Small intestine (tissue), 7 donors: ENCODE data around the gene CCDC92B. TPM values are rescaled to one million over a fixed set of nuclear protein-coding genes. Genes with fewer than 3 reads are reported as not detected.
"Not testable (repeated sequence)": the region's sequence is repeated elsewhere in the genome, so short reads cannot be mapped to it uniquely, and the experiment has no call there.

Experiments used
- DNase-seq, 2 donors: peaks; one replicate each; pipeline versions ENCODE4 v3.0.0 to v3.0.0-alpha.2; 2013
- FAIRE-seq: peaks from 2 replicates; lab custom pipeline; 2012; peaks lifted over from hg19 to GRCh38; lab: Jason Lieb, UNC
- H3K27ac ChIP-seq, 3 donors: one replicate each; pipeline ENCODE4 v1.5.1; 2013; ENCODE audit warnings: low read length in 2 of 3, mild to moderate bottlenecking in 2 of 3, control low read depth in 1 of 3, inconsistent platforms in 1 of 3, low read depth in 1 of 3, moderate library complexity in 1 of 3
- H3K27me3 ChIP-seq, 3 donors: one replicate each; pipeline ENCODE4 v1.6.1; 2013; ENCODE audit warnings: low read length in 3 of 3, inconsistent platforms in 1 of 3; ENCODE audit not compliant: control insufficient read depth in 3 of 3, insufficient read depth in 3 of 3
- H3K36me3 ChIP-seq, 3 donors: one replicate each; pipeline ENCODE4 v1.6.1; 2013; ENCODE audit warnings: low read length in 3 of 3, inconsistent platforms in 1 of 3, low read depth in 1 of 3, mild to moderate bottlenecking in 1 of 3, moderate library complexity in 1 of 3; ENCODE audit not compliant: control insufficient read depth in 3 of 3, insufficient read depth in 2 of 3
- H3K4me1 ChIP-seq, 3 donors: one replicate each; pipeline ENCODE4 v1.6.1; 2013; ENCODE audit warnings: low read length in 2 of 3, inconsistent platforms in 1 of 3, low read depth in 1 of 3, mild to moderate bottlenecking in 1 of 3, moderate library complexity in 1 of 3; ENCODE audit not compliant: control insufficient read depth in 3 of 3, insufficient read depth in 2 of 3
- H3K4me3 ChIP-seq, 3 donors: one replicate each; pipeline ENCODE4 v1.5.1; 2013; ENCODE audit warnings: low read length in 3 of 3, control low read depth in 1 of 3, inconsistent platforms in 1 of 3, low read depth in 1 of 3, mild to moderate bottlenecking in 1 of 3, moderate library complexity in 1 of 3
- H3K9me3 ChIP-seq, 2 donors: one replicate each; pipeline ENCODE4 v1.6.1; 2013; ENCODE audit warnings: low read depth in 1 of 2, low read length in 1 of 2; ENCODE audit not compliant: control insufficient read depth in 2 of 2, insufficient read depth in 1 of 2
- WGBS, 3 donors: extraction: QIAGEN DNeasy Blood & Tissue Kit; methylation state at CpG; one replicate each; pipeline ENCODE4 v1.1.7; 2013; 5-methylcytosine and 5-hydroxymethylcytosine counted together
- polyA plus RNA-seq, 4 donors: library from polyadenylated mRNA; stranded (reverse) in 3 of 4; unstranded in 1 of 4; fragments of 200-250 nt in 3 of 4; fragments of 120-200 nt in 1 of 4; gene quantifications; one replicate each; pipeline versions ENCODE4 v1.2.1 to v1.2.3, GENCODE V29; 2013
- donor health status: healthy with polysubstance abuse.
- donor health status: control.
- donor health status: control.
- donor health status: Bipolar disorder and iron deficiency.
- donor health status: healthy.

The CCDC92B gene
- polyA plus RNA-seq, 4 donors, result 0.22 to 1.2 (median 0.75) TPM; not detected in 1

DNA sequence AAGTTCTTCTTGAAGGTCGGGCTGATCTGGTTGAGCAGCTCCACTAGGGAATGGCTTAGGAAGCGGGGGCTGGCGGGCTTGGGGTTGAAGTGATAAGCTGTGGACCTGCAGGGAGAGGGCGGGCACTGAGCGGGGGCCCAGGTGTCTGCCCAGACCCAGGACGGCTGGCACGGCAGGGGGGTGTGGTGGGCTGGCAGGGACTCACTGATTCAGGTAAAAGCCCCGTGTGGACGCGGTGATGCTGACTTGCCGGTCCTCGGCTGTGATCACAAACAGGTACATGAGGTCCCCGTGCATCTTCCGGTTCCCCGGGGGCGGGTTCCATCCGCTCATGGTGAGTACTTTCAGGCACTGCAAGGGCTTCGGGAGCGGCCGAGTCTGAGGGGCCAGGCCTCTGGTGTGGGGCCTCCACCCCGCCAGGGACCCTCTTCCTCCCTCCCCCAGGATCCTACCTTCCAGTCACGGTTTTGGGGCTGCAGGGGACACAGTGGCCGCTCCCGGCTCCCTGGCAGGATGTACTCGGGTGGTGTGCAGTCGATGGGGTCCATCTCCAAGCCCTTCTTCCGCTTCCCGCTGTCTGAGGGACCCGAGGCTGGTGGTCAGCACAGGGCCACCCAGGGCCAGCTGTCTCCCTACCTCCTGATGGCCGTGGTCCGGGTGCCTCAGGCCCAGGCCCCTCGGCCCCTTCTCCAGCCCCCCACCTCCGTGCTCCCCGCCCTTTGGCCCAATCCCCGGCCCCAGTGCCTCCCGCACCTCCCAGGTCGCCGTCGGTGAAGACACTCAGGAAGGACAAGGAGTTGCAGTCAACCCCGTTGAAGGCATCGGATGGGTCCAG, 48.1 kb downstream of the CCDC92B start:
- Histone ChIP-seq H3K36me3 (peaks cover 19 to 98% (median 21%) of the 10 kb centered on the region in 3 donors), H3K27ac (no peak overlapping the region), H3K4me1 (no peaks in the 10 kb centered on the region), H3K4me3 (no peak overlapping the region), H3K27me3 (no peaks in the 10 kb centered on the region), H3K9me3 (no peaks in the 10 kb centered on the region)
- 90 to 93% (median 93%) methylated on average over 32 to 41 of the region's 41 CpGs for WGBS, 3 donors
- FAIRE-seq, result no peak
- no peak for DNase-seq

DNA sequence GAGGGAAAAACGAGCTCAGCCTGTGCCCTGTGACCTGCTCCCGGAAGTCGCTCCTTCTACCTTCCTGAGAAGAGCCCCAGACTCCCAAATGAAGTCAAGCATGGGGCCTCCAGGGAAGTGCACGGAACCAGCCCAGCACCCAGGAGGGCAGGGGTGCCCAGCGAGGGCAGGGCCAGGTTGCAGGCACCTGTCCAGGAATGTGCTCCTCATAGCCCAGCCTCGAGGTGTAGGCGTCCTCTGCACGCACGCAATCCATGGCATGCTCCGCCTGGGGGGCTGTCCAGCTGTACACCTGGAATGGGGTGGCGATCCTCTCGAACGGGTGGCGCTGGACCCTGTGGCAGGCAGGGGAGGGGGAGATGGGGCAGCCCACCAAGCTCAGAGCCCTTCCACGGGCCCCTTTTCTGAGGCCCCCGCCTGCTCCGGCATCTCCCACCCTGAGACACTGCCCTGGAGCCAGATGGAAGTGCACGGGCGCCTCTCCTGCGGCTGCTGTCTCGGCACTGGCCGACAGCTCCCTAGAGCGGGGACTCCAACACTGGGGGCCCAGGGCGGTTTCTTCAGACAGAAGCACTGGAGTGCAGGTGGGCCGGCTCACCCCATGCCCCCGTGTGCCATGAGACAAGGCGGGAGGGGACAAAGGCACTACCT, 48.8 kb downstream of the CCDC92B start:
- Histone ChIP-seq H3K9me3 (no peaks in the 10 kb centered on the region), H3K36me3 (peaks cover 24 to 98% (median 24%) of the 10 kb centered on the region in 3 donors), H3K4me3 (no peak overlapping the region), H3K27ac (no peak overlapping the region), H3K4me1 (no peaks in the 10 kb centered on the region), H3K27me3 (no peaks in the 10 kb centered on the region)
- FAIRE-seq, result no peak
- WGBS, 3 donors, result 88 to 93% (median 89%) methylated on average over 24 to 27 of the region's 27 CpGs
- DNase-seq, result no peak

DNA sequence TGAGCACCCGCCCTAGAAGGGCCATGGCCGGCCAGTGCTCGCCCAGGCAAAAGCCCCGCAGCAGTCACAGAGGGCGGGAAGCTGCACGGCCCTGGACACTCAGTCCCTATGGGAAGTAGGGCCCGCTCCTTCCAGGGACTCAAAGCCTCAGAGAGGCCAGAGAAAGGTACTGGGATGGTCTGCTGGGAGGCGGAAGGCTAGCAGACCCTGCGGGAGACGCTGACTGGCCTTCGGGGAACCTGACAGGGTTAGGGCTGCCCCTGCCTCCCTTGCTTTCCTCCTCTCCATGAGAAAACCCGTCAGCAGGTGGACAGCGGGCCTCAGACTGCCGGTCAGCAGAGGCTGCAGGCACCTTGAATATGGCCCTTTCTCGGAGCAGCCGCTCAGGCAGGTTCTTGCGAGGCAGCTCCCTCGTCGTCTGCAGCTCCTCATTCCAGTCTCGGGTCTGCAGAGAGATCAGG, 49.4 kb downstream of the CCDC92B start:
- WGBS, 3 donors, result 94 to 95% (median 94%) methylated on average over 18 to 20 of the region's 20 CpGs
- Histone ChIP-seq H3K27me3 (no peaks in the 10 kb centered on the region), H3K36me3 (peaks cover 24 to 99% (median 26%) of the 10 kb centered on the region in 3 donors), H3K4me1 (no peaks in the 10 kb centered on the region), H3K4me3 (no peak overlapping the region), H3K9me3 (no peaks in the 10 kb centered on the region), H3K27ac (no peak overlapping the region)
- no peak for FAIRE-seq
- no peak for DNase-seq

DNA sequence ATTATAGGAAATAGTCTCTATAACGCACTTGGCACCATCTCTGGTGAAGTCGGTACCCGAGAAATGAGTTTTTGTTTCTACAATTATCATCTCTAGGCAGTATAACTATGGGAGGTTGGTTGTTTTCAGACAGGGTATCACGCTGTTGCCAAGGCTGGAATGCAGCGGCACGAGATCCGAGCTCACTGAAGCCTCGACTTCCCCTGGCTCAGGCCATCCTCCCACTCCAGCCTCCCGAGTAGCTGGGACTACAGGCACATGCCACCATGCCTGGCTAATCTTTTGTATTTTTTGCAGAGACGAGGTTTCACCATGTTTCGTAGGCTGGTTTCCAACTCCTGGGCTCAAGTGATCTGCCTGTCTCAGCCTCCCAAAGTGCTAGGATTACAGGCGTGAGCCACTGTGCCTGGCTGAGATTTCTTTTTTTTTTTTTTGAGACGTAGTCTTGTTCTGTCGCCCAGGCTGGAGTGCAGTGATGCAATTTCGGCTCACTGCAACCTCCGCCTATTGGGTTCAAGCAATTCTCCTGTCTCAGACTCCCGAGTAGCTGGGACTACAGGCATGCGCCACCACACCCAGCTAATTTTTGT, 50.1 kb downstream of the CCDC92B start:
- not testable (repeated sequence) for H3K4me3 ChIP-seq, H3K9me3 ChIP-seq, FAIRE-seq, DNase-seq, H3K27ac ChIP-seq, H3K27me3 ChIP-seq, H3K4me1 ChIP-seq
- peaks cover 27 to 98% (median 33%) of the 10 kb centered on the region in 3 donors for H3K36me3 ChIP-seq
- 90 to 92% (median 92%) methylated on average over 18 of the region's 18 CpGs for WGBS, 3 donors

DNA sequence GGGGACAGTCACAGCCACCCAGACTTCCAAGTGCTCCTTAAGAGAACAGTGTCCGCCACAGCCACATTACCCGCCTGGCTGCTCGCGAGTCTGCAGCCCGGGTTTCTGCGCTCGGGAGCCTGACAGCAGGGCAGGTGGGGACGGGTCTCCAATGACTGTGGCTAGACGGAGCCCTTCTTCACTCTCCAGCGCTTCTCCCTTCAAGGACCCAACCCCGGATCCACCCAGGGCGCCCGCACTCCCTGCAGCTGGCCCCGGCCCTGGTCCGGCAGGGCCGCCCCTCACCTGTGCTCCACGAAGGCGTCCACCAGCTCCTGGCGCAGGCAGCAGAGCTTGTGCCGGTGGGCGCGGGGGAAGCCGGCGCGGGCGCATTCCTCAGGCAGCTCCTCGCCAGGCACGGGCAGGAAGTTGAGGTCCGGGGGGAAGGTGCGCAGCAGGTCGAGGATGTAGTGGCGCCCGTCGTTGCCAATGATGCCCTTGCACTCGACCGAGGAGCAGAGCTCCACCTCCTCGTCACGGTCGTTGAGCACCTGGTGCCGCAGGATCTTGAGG, 51.8 kb downstream of the CCDC92B start:
- Histone ChIP-seq H3K27me3 (no peaks in the 10 kb centered on the region), H3K4me1 (no peaks in the 10 kb centered on the region), H3K27ac (no peak overlapping the region), H3K9me3 (no peaks in the 10 kb centered on the region), H3K4me3 (no peak overlapping the region), H3K36me3 (peaks cover 35 to 98% (median 42%) of the 10 kb centered on the region in 3 donors)
- no peak for FAIRE-seq
- DNase-seq, result no peak
- 95 to 98% (median 96%) methylated on average over 39 to 40 of the region's 40 CpGs for WGBS, 3 donors

DNA sequence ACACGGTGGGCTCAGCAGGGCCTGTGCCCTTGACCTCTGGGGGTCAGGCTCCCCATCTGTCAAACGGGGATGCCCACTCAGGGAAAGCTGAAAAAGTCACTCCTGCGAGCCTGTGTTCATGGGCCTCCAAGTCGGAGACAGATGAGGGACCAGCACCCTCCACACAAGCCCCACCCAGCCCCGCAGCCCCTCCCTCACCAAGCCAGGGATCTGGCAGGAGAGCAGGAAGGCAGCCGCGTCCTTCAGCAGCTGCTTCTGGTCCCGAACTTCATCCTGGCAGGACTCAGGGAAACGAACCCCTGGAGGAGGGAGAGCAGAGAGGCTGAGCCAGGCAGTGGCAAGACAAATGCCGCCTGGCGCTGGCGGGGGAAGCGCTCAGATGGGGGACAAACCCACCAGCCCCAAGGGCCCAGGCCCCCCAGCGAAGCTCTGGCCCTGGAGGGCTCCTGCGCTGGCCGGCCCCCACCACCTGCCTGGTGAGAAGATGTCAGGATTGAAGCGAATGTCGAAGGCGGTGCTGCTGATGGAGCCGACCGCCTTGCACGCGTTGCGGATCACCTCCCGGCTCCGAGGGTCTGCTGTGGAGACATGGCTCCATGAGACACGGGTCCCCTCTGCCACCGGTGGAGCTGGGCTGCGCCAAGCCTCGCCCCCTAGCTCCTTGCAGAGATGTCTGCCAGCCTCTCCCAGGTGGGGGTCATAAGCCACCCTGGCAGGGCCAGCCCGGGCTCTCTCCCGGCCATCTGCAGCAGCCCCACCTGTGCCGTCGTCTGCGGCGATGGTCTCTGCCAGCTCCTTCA, 53.3 kb downstream of the CCDC92B start:
- FAIRE-seq, result no peak

DNA sequence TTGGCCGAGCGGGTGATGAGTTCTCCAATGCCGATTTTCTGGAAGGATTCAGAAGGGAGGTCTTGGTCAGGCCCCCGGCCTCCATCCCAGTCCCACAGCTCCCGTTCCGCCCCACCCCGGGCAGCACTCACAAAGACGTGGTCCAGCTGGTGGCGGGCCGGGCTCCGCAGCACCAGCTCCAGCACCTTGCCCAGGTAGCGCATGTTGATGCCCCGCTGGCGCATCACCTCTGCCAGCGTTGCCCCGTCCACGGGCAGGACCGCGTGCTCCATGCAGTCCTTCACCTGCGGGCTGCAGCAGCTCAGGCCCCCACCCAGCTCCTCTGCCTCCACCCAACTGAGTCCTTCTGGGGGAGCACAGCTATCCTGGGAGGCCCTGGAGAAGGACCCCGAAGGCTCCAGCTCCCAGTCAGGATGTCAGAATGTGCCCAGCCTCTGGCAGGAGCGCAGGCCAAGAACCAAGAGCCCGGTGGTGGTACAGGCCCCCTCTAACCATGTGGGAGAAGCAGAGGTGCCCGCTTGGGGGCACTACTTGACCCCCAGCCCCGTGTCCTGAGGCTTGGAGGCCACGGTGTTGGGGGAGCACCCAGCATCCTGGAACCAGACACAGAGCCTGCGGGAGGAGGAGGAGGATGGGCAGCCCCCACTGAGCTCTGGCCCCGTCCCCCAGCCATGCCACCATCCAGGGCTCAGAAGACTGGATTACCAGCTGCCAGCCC, 54.0 kb downstream of the CCDC92B start:
- Histone ChIP-seq H3K36me3 (peaks cover 37 to 97% (median 46%) of the 10 kb centered on the region in 3 donors), H3K27me3 (no peaks in the 10 kb centered on the region), H3K9me3 (no peaks in the 10 kb centered on the region), H3K27ac (no peak overlapping the region), H3K4me1 (no peaks in the 10 kb centered on the region), H3K4me3 (no peak overlapping the region)
- 90 to 96% (median 95%) methylated on average over 26 to 28 of the region's 28 CpGs for WGBS, 3 donors
- no peak for FAIRE-seq
- no peak for DNase-seq

More for the DNA sequence above, 53.3 kb downstream of the CCDC92B start:
- 87 to 89% (median 88%) methylated on average over 29 to 36 of the region's 36 CpGs for WGBS, 3 donors
- no peak for DNase-seq
- H3K4me1 ChIP-seq, result no peaks in the 10 kb centered on the region
- no peak overlapping the region for H3K4me3 ChIP-seq
- no peak overlapping the region for H3K27ac ChIP-seq
- H3K27me3 ChIP-seq, result no peaks in the 10 kb centered on the region
- H3K9me3 ChIP-seq, result no peaks in the 10 kb centered on the region
- H3K36me3 ChIP-seq, result peaks cover 32 to 97% (median 46%) of the 10 kb centered on the region in 3 donors
